ENCODE measurements around the gene CDH8. TPM values are rescaled to one million over a fixed set of nuclear protein-coding genes. Genes with fewer than 3 reads are reported as not detected.

The CDH8 gene
- total and polyA plus RNA-seq, 12 donors = 0.03 to 9.2 (median 0.40) TPM; not detected in 8

- Histone ChIP-seq H3K4me1 (replicated peaks in 1 of 2) (no peaks in the 10 kb centered on the region), H3K27me3 (no peaks in the 10 kb centered on the region), H3K27ac (no peak overlapping the region), H3K9me3 (replicated peaks in 1 of 3) (no peaks in the 10 kb centered on the region), H3K36me3 (replicated peaks in 1 of 2) (no peaks in the 10 kb centered on the region), H3K4me3 (no peak overlapping the region)
- no peak for DNase-seq
- WGBS, 4 donors = 67 to 74% (median 71%) methylated on average over 2 of the region's 2 CpGs
- TF ChIP-seq POLR2A (IDR thresholded peaks at IDR 0.05) = no peak
- TF ChIP-seq CTCF (IDR thresholded peaks at IDR 0.05) = no peak
- intact Hi-C loops (cut with DNase I) = no loop called here
Observed at GRCh38 chr16:61798741-61799140, 237.5 kb downstream of the CDH8 start.

- Histone ChIP-seq H3K9me3 (replicated peaks in 1 of 3) (no peaks in the 10 kb centered on the region), H3K36me3 (replicated peaks in 1 of 2) (no peaks in the 10 kb centered on the region), H3K27ac (no peak overlapping the region), H3K4me3 (no peak overlapping the region), H3K4me1 (replicated peaks in 1 of 2) (no peaks in the 10 kb centered on the region), H3K27me3 (no peaks in the 10 kb centered on the region)
- 64 to 86% (median 82%) methylated on average over 1 of the region's 1 CpG for WGBS, 4 donors
- TF ChIP-seq POLR2A (IDR thresholded peaks at IDR 0.05) (no peak), CTCF (IDR thresholded peaks at IDR 0.05) (no peak)
- DNase-seq = no peak
- intact Hi-C loops (cut with DNase I) = no loop called here
Observed at GRCh38 chr16:61797961-61798507, 238.2 kb downstream of the CDH8 start.

- WGBS, 4 donors = 63 to 76% (median 68%) methylated on average over 3 of the region's 3 CpGs
- H3K4me3 ChIP-seq = no peak overlapping the region
- intact Hi-C loops (cut with DNase I) = no loop called here
- DNase-seq = no peak
- H3K4me1 ChIP-seq (replicated peaks in 1 of 2) = no peaks in the 10 kb centered on the region
- H3K27me3 ChIP-seq = no peaks in the 10 kb centered on the region
- H3K27ac ChIP-seq = no peak overlapping the region
- TF ChIP-seq POLR2A (IDR thresholded peaks at IDR 0.05) (no peak), CTCF (IDR thresholded peaks at IDR 0.05) (no peak)
- no peaks in the 10 kb centered on the region for H3K36me3 ChIP-seq (replicated peaks in 1 of 2)
- no peaks in the 10 kb centered on the region for H3K9me3 ChIP-seq (replicated peaks in 1 of 3)
Observed at GRCh38 chr16:61797296-61797795, 238.9 kb downstream of the CDH8 start.

- no peaks in the 10 kb centered on the region for H3K4me1 ChIP-seq (replicated peaks in 1 of 2)
- no peaks in the 10 kb centered on the region for H3K27me3 ChIP-seq
- no peaks in the 10 kb centered on the region for H3K36me3 ChIP-seq (replicated peaks in 1 of 2)
- WGBS, 4 donors = 82 to 88% (median 84%) methylated on average over 4 of the region's 4 CpGs
- no peaks in the 10 kb centered on the region for H3K9me3 ChIP-seq (replicated peaks in 1 of 3)
- TF ChIP-seq POLR2A (IDR thresholded peaks at IDR 0.05) (no peak), CTCF (IDR thresholded peaks at IDR 0.05) (no peak)
- H3K4me3 ChIP-seq = no peak overlapping the region
- no peak for DNase-seq
- intact Hi-C loops (cut with DNase I) = no loop called here
- H3K27ac ChIP-seq = no peak overlapping the region
Observed at GRCh38 chr16:61792194-61792909, 243.9 kb downstream of the CDH8 start.
